ENCODE measurements around the gene LIMCH1. TPM values are rescaled to one million over a fixed set of nuclear protein-coding genes. Genes with fewer than 3 reads are reported as not detected.

LIMCH1 gene
- total RNA-seq, 1 donor from 2014 or later, result 3.4 TPM

DNA sequence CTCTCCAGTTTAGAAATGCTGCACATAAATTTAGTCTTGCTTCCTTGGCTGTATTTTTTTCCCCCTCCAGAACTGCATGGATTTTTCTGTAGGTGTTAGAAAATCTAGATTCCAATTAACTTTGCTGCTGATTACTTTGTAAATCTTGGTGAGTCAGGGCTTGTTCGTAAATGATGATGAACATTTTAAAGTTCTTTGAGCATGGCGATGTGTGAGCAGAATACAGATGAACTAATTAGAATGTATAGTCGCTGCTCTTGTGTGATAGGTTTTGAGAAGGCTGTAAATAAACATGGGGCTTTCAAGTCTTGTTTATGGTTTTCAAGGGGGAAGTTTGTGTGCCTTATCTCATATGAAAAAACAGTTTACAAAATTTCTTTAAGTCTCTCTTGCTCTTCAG is 23.3 kb downstream of the LIMCH1 start:
- H3K36me3 ChIP-seq (ENCODE audit: control insufficient read depth, insufficient read depth, low read length), result no peaks in the 10 kb centered on the region
- no peak overlapping the region for H3K4me3 ChIP-seq (ENCODE audit: low read depth, low read length)
- TF ChIP-seq, protein P1, sequence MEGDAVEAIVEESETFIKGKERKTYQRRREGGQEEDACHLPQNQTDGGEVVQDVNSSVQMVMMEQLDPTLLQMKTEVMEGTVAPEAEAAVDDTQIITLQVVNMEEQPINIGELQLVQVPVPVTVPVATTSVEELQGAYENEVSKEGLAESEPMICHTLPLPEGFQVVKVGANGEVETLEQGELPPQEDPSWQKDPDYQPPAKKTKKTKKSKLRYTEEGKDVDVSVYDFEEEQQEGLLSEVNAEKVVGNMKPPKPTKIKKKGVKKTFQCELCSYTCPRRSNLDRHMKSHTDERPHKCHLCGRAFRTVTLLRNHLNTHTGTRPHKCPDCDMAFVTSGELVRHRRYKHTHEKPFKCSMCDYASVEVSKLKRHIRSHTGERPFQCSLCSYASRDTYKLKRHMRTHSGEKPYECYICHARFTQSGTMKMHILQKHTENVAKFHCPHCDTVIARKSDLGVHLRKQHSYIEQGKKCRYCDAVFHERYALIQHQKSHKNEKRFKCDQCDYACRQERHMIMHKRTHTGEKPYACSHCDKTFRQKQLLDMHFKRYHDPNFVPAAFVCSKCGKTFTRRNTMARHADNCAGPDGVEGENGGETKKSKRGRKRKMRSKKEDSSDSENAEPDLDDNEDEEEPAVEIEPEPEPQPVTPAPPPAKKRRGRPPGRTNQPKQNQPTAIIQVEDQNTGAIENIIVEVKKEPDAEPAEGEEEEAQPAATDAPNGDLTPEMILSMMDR (IDR thresholded peaks at IDR 0.05; ENCODE audit: insufficient read depth, low read length, poor library complexity, severe bottlenecking), result no peak
- DNase-seq (ENCODE audit: low read depth), result no peak
- H3K27me3 ChIP-seq (ENCODE audit: control insufficient read depth, insufficient read depth, low read length), result no peaks in the 10 kb centered on the region

DNA sequence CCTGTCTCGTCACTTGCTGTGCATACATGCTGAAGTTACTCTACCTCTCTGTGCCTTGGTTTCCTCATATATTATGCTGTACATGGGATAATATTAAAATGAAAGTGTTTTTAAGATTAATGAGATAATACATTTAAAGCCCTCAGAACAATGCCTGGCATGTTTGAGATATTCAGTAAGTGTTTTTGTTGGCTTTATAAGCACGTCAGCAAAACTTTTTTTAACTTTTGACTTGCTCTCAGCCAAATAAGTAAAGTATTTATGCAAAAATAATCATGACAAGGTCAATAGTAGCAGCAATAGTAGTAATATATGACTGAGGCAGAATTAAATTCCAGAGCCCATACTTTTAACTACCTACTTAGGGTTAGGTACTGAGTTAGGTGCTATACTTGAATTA is 29.2 kb downstream of the LIMCH1 start:
- no peak for DNase-seq (ENCODE audit: low read depth)
- no peaks in the 10 kb centered on the region for H3K36me3 ChIP-seq (ENCODE audit: control insufficient read depth, insufficient read depth, low read length)
- H3K27me3 ChIP-seq (ENCODE audit: control insufficient read depth, insufficient read depth, low read length), result no peaks in the 10 kb centered on the region
- no peak overlapping the region for H3K4me3 ChIP-seq (ENCODE audit: low read depth, low read length)
- TF ChIP-seq, protein P1 (IDR thresholded peaks at IDR 0.05; ENCODE audit: insufficient read depth, low read length, poor library complexity, severe bottlenecking), result no peak

DNA sequence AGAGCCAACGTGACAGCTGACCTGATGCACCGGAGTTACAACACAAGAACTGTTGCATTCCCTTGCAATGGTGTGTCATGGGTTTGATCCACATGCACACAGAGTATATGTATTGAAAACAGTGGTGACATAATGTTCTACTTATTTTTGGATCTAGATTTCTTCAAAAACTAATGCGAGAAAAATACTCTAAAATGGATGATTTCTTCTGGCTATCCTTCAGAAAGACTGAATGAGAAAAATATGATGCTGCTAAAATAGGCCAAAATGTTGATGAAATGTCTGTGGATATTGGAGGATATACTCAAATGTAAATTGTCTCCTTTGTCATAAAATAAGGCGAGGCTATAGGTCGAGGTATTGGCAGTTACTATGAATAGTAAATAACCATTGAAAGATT is 30.4 kb downstream of the LIMCH1 start:
- no peaks in the 10 kb centered on the region for H3K27me3 ChIP-seq (ENCODE audit: control insufficient read depth, insufficient read depth, low read length)

DNA sequence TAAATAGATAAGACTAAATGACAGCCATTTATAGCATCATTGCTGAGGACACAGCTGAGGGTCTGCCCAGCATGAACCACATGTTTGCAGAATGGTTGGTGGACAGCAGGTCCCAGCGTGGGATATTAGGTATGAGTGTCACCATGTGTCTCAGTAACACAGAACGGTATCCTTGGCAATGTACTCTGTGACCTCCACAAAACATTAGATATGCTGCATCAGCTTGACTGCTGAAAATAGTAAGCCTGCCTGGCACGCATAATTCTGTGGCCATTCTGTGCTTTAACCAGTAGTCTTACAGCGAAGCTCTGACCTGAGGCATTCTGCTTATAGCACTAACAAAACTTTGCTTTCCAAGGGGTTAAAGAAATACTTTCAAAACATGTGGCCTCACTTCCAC is 32.0 kb downstream of the LIMCH1 start:
- H3K27me3 ChIP-seq (ENCODE audit: control insufficient read depth, insufficient read depth, low read length), result no peaks in the 10 kb centered on the region
- DNase-seq (ENCODE audit: low read depth), result no peak
- TF ChIP-seq, protein P1 (IDR thresholded peaks at IDR 0.05; ENCODE audit: insufficient read depth, low read length, poor library complexity, severe bottlenecking), result no peak
- no peak overlapping the region for H3K4me3 ChIP-seq (ENCODE audit: low read depth, low read length)
- H3K36me3 ChIP-seq (ENCODE audit: control insufficient read depth, insufficient read depth, low read length), result no peaks in the 10 kb centered on the region

More for the DNA sequence above, 30.4 kb downstream of the LIMCH1 start:
- Histone ChIP-seq H3K4me3 (ENCODE audit: low read depth, low read length) (no peak overlapping the region), H3K36me3 (ENCODE audit: control insufficient read depth, insufficient read depth, low read length) (no peaks in the 10 kb centered on the region)
- TF ChIP-seq, protein P1 (IDR thresholded peaks at IDR 0.05; ENCODE audit: insufficient read depth, low read length, poor library complexity, severe bottlenecking), result no peak
- no peak for DNase-seq (ENCODE audit: low read depth)

DNA sequence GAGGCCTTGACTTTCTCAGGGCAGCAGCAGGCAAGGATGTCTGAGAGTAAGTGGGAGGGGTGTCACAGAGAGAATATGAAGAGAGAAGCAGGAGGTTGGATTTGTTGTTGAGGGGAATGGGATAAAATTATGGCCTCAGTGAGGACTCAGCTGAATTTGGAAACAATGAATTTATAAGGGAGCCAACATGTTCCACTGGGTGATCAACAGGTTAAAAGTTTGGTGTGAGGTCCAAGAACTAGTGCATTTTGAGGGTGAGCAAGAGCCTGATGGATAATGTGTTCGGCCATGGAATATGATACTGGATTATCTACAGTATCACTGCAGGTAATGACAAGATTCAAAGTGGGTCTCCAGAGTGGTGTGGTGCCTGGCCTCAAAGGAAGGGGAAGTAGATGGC is 33.5 kb downstream of the LIMCH1 start:
- TF ChIP-seq, protein P1 (IDR thresholded peaks at IDR 0.05; ENCODE audit: insufficient read depth, low read length, poor library complexity, severe bottlenecking), result no peak
- DNase-seq (ENCODE audit: low read depth), result no peak
- Histone ChIP-seq H3K36me3 (ENCODE audit: control insufficient read depth, insufficient read depth, low read length) (no peaks in the 10 kb centered on the region), H3K27me3 (ENCODE audit: control insufficient read depth, insufficient read depth, low read length) (no peaks in the 10 kb centered on the region), H3K4me3 (ENCODE audit: low read depth, low read length) (no peak overlapping the region)

DNA sequence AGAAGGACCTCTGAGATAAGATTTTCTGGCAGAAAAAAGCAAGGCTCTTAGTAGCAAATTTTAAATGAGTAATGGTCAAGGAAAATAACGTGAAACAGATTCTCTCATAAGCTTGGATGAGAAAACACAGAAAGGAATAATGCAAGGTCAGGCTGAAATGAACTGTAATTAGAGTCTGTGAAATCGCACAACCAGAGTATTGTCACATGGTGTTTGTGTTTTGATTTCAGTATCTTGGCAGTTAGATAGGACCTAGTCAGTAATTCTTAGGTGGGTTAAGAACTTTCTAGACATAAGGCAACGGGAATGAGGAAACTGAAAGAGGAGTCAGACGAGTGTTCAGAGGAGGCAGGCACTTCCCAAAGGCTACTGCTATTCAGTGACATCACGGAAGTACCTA is 34.6 kb downstream of the LIMCH1 start:
- DNase-seq (ENCODE audit: low read depth), result no peak
- no peaks in the 10 kb centered on the region for H3K36me3 ChIP-seq (ENCODE audit: control insufficient read depth, insufficient read depth, low read length)
- no peak overlapping the region for H3K4me3 ChIP-seq (ENCODE audit: low read depth, low read length)
- TF ChIP-seq, protein P1 (IDR thresholded peaks at IDR 0.05; ENCODE audit: insufficient read depth, low read length, poor library complexity, severe bottlenecking), result no peak
- H3K27me3 ChIP-seq (ENCODE audit: control insufficient read depth, insufficient read depth, low read length), result no peaks in the 10 kb centered on the region
